Heart left ventricle (tissue), 16 donors: ENCODE measurements around the gene PTPN7. TPM values are rescaled to one million over a fixed set of nuclear protein-coding genes. Genes with fewer than 3 reads are reported as not detected.

Experiments used
- ATAC-seq, 4 donors: fragments of 200-7000 bp; cut with Tn5 transposase; one replicate each; pipeline ENCODE4 v1.9.1; 2020 to 2022; ENCODE audit warnings: moderate library complexity in 4 of 4, mild to moderate bottlenecking in 3 of 4, moderate number of reproducible peaks in 1 of 4
- DNase-seq, 5 donors: peaks; one replicate each; pipeline ENCODE4 v3.0.0-alpha.2; 2020
- H3K27ac ChIP-seq, 12 donors: fragments of 200-600 bp; sonication (generic) in 4 of 12; one replicate each; pipeline versions ENCODE4 v1.5.0 to v1.8.0; 2016 to 2022; ENCODE audit warnings: mild to moderate bottlenecking in 2 of 12
- H3K27me3 ChIP-seq, 9 donors: fragments of 200-600 bp; sonication (generic) in 2 of 9; one replicate each; pipeline versions ENCODE4 v1.5.1 to v1.8.0; 2016 to 2022; ENCODE audit warnings: mild to moderate bottlenecking in 3 of 9
- H3K36me3 ChIP-seq, 9 donors: fragments of 200-600 bp; sonication (generic) in 2 of 9; one replicate each; pipeline versions ENCODE4 v1.5.0 to v1.8.0; 2018 to 2022; ENCODE audit warnings: mild to moderate bottlenecking in 2 of 9
- H3K4me1 ChIP-seq, 12 donors: fragments of 200-600 bp; sonication (generic) in 4 of 12; one replicate each; pipeline versions ENCODE4 v1.5.0 to v1.8.0; 2016 to 2022; ENCODE audit warnings: mild to moderate bottlenecking in 3 of 12
- H3K4me3 ChIP-seq, 12 donors: fragments of 200-600 bp; sonication (generic) in 4 of 12; one replicate each; pipeline versions ENCODE4 v1.5.0 to v1.8.0; 2017 to 2022; ENCODE audit warnings: mild to moderate bottlenecking in 9 of 12, moderate library complexity in 4 of 12
- H3K9me3 ChIP-seq, 12 donors: fragments of 200-600 bp; sonication (generic) in 4 of 12; one replicate each; pipeline versions ENCODE4 v1.5.0 to v1.8.0; 2016 to 2022; ENCODE audit warnings: mild to moderate bottlenecking in 1 of 12
- CTCF ChIP-seq, 12 donors: fragments of 200-600 bp; sonication (generic) in 4 of 12; IDR thresholded peaks; one replicate each; pipeline versions ENCODE4 v1.5.0 to v1.8.0; 2018 to 2022; ENCODE audit warnings: antibody characterized with exemption in 12 of 12, mild to moderate bottlenecking in 5 of 12
- POLR2A ChIP-seq, 2 donors: fragments of 450-650 bp; IDR thresholded peaks; one replicate each; pipeline ENCODE4 v1.6.1; 2017; ENCODE audit warnings: antibody characterized with exemption in 2 of 2, mild to moderate bottlenecking in 2 of 2, moderate library complexity in 2 of 2
- WGBS, 4 donors: extraction: QIAGEN DNeasy Blood & Tissue Kit in 2 of 4; methylation state at CpG; one replicate each; pipeline versions ENCODE4 v1.1.5 to v1.1.7; 2013 to 2018; 5-methylcytosine and 5-hydroxymethylcytosine counted together
- intact Hi-C, 10 donors: fragments of 100-400 bp; cut with DNase I; formaldehyde crosslinking; loops; one replicate each; pipeline versions ENCODE4 v1.11.1 to v1.14.2; 2022
- long read RNA-seq, 3 donors: library from polyadenylated mRNA; unstranded; transcript quantifications; one replicate each; pipeline ENCODE4 v2.0.0, GENCODE V29; 2020 to 2021
- polyA plus RNA-seq, 2 donors: library from polyadenylated mRNA; stranded (reverse); fragments of 200-250 nt; gene quantifications; one replicate each; pipeline ENCODE4 v1.2.3, GENCODE V29; 2013
- total RNA-seq, 9 donors: library from RNA; depleted of rRNA in 2 of 9; stranded (reverse); fragments of >200 nt in 2 of 9; fragmentation: NEBNext Ultra II Directional in 3 of 9; extraction: Animal tissue kit (Norgen Biotek cat#: 25700) in 3 of 9; gene quantifications; one replicate each; pipeline versions ENCODE4 v1.1.0 to v1.2.4, GENCODE V29; 2016 to 2023
- donor health status: ischemic (EF 13 %, LVEDD 7.1; RV severe dilation, severe dysfunction).
- donor health status: healthy with polysubstance abuse.
- donor health status: DM: no; HTN: yes; CAD: no.
- donor health status: DM: no; HTN: no; CAD: no.
- donor health status: ischemic (EF 25% LVEDD 6.9; RV normal size, moderate dysfunction).
- donor health status: ischemic (EF 25% LVEDD 5.7; RV mildly dilated, moderate dysfunction).
- donor health status: healthy.
- donor health status: DM: yes; HTN: yes; CAD: no.
- donor health status: ischemic (EF 35%, LVEDD 5.7; RV mildly dilated, moderate dysfunction).
- donor health status: nonischemic (EF 11% LVEDD 7.7; RV severe dilation, severe dysfunction).
- donor health status: DM: yes; HTN: yes; CAD: no.
- donor health status: PGD.
- donor health status: ischemic (EF 29% LVEDD 5.4; RV normal size, mild dysfunction).
- donor health status: nonischemic (EF 23%, LVEDD 6.1; RV moderate dilation, normal function).

The PTPN7 gene
- total RNA-seq (10 to 100 TPM in 1 of 9 donors, 1 to 10 TPM in 3, under 1 TPM in 4, not detected in 1; 0.30 to 10.3 (median 0.86) TPM), polyA plus RNA-seq (under 1 TPM; 0.19 to 0.36 TPM)
- long read RNA-seq, donor 1, partial matches to known transcripts: 0 of 1 reads
- long read RNA-seq, donor 1, other reads (novel, unspliced or antisense): 1 of 1 reads
- long read RNA-seq, donor 2, partial matches to known transcripts: 0 of 1 reads
- long read RNA-seq, donor 2, other reads (novel, unspliced or antisense): 0 of 1 reads
- long read RNA-seq, donor 3: 0 reads

DNA sequence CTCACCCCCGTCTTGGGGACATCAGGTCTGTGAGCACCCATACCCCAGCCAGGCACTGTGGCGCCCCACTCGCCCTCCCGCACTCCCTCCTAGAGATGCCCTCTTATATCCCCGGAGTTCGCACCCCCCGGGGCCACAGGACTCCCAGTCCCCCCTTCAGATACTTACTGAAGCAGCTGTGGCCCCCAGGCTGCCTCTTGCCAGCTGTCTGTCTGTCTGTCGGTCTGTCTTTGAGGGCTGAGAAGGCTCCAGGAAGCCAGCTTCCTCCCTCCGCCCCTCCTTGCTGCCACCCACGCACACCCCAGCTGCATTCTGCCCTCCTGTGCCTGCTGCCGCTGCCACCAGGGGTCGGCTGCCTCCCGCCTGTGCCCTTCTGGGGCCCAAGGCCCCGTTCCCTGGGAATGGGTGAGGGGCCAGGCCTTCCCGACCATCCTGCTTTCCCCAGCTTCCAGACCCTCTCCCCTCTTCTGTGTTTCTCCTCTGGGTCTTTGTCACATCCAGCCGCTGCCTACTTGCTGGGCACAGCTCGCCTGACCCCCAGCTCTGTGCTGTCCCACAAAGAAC is at the start of gene PTPN7:
Gene PTPN7 (minus strand): TSS at position 226 of the 564 bp plus-strand sequence. CDS start 1,200 bp downstream, outside the sequence.
- Histone ChIP-seq H3K36me3 (no peaks in the 10 kb centered on the region), H3K4me1 (peaks cover 0 to 75% (median 0%) of the 10 kb centered on the region in 12 donors), H3K27ac (peak within 1 kb of the TSS in 2 of 12 donors; percentile 17 to 87), H3K27me3 (no peaks in the 10 kb centered on the region), H3K4me3 (peak within 1 kb of the TSS in 9 of 12 donors; percentile 11 to 61 (median 20)), H3K9me3 (no peaks in the 10 kb centered on the region)
- peak in 3 of 4 donors; percentile 9 to 52 (median 23) for ATAC-seq
- peak in 1 of 12 donors; percentile 31 for TF ChIP-seq CTCF (IDR thresholded peaks at IDR 0.05)
- no peak for TF ChIP-seq POLR2A (IDR thresholded peaks at IDR 0.05)
- peak in 1 of 5 donors; percentile 81 for DNase-seq
- 72 to 83% (median 77%) methylated on average over 17 of the region's 17 CpGs for WGBS, 4 donors
- intact Hi-C loops: no loop called here

DNA sequence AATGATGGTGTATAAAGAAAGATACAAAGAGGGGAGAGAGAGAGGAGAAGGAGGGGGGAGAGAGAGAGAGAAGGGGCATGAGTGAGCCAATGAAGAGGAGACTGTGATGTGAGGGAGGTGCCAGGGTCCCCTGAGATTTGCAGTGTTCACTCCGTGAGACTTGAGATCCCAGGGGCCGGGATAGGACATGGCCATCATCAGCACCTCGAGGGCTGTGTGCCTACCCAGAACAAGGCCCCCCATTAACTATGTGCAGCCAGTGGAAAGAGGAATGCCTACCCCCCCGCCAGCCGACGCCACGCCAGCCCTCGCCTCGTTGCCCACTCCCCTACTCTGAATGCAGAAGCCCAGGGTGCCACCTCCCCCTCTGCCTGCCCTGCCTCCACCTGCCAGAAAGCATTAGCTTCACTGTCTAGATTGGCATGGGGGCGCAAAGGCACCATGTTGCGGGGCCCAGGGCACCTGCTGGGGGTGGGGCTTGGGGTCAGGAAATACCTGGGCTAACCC is 48.0 kb upstream of the PTPN7 start:
- WGBS, 4 donors: 70 to 86% (median 84%) methylated on average over 10 to 11 of the region's 11 CpGs
- no peak for ATAC-seq

DNA sequence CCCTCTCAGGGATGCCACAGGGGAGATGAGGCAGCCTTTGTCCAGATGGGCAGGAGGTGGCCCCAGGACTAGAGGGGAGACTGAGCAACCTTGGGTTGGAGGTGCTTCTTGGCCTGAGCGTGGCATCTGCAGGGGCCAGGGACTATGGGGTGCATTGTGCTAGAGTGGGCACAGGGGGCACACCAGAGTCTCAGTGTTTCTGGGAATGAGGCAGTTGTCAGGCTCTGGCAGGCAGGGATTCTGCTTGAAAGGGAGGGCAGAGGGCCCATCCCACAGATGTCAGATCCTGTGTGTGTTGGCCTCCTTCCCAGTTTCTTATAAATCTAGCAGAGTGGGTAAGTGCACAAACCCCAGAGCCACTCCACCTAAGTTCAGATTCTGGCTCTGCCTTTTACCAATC is 46.9 kb upstream of the PTPN7 start:
- Histone ChIP-seq H3K9me3 (no peaks in the 10 kb centered on the region), H3K4me3 (no peak overlapping the region), H3K27ac (no peak overlapping the region), H3K27me3 (peaks cover 0 to 11% (median 0%) of the 10 kb centered on the region in 9 donors), H3K36me3 (no peaks in the 10 kb centered on the region), H3K4me1 (peaks cover 0 to 9% (median 3%) of the 10 kb centered on the region in 12 donors)
- ATAC-seq (peak in 2 of 4 donors; percentile 23 to 25), DNase-seq (no peak)
- 38 to 58% (median 49%) methylated on average over 1 of the region's 1 CpG; no CpG with 5 or more reads in 1 of the 4 donors for WGBS, 4 donors
- TF ChIP-seq POLR2A (IDR thresholded peaks at IDR 0.05) (no peak), CTCF (IDR thresholded peaks at IDR 0.05) (peak in 3 of 12 donors; percentile 7 to 10 (median 7))
- intact Hi-C loops: no loop called here

More for the DNA sequence above, 48.0 kb upstream of the PTPN7 start:
- no peak for TF ChIP-seq POLR2A (IDR thresholded peaks at IDR 0.05)
- TF ChIP-seq CTCF (IDR thresholded peaks at IDR 0.05): no peak
- peaks cover 0 to 20% (median 0%) of the 10 kb centered on the region in 9 donors for H3K27me3 ChIP-seq
- no peak overlapping the region for H3K27ac ChIP-seq
- no peaks in the 10 kb centered on the region for H3K9me3 ChIP-seq
- H3K4me1 ChIP-seq: peaks cover 0 to 2% (median 0%) of the 10 kb centered on the region in 12 donors
- H3K36me3 ChIP-seq: no peaks in the 10 kb centered on the region
- H3K4me3 ChIP-seq: no peak overlapping the region
- no peak for DNase-seq
- intact Hi-C loops: no loop called here

GRCh38 chr1:202205523-202206190 is 45.3 kb upstream of the PTPN7 start:
- H3K9me3 ChIP-seq: no peaks in the 10 kb centered on the region
- peaks cover 0 to 22% (median 5%) of the 10 kb centered on the region in 12 donors for H3K4me1 ChIP-seq
- peak in 1 of 12 donors; percentile 14 for TF ChIP-seq CTCF (IDR thresholded peaks at IDR 0.05)
- TF ChIP-seq POLR2A (IDR thresholded peaks at IDR 0.05): no peak
- peaks cover 0 to 7% (median 0%) of the 10 kb centered on the region in 9 donors for H3K27me3 ChIP-seq
- no peak for ATAC-seq
- no peaks in the 10 kb centered on the region for H3K36me3 ChIP-seq
- H3K4me3 ChIP-seq: no peak overlapping the region
- intact Hi-C loops: no loop called here
- 58 to 70% (median 66%) methylated on average over 5 of the region's 5 CpGs for whole genome bisulfite sequencing, 4 donors
- no peak for DNase-seq
- no peak overlapping the region for H3K27ac ChIP-seq
